ENCODE data around the gene SLC6A2. TPM values are rescaled to one million over a fixed set of nuclear protein-coding genes. Genes with fewer than 3 reads are reported as not detected.
A peak's percentile ranks its signal among the peaks of the same experiment; 100 is the strongest.

Gene SLC6A2
- polyA plus RNA-seq, 1 donor, result 1.7 TPM

GRCh38 chr16:55647798-55648197 lies 8.0 kb upstream of the SLC6A2 start:
- no peak for DNase-seq

DNA sequence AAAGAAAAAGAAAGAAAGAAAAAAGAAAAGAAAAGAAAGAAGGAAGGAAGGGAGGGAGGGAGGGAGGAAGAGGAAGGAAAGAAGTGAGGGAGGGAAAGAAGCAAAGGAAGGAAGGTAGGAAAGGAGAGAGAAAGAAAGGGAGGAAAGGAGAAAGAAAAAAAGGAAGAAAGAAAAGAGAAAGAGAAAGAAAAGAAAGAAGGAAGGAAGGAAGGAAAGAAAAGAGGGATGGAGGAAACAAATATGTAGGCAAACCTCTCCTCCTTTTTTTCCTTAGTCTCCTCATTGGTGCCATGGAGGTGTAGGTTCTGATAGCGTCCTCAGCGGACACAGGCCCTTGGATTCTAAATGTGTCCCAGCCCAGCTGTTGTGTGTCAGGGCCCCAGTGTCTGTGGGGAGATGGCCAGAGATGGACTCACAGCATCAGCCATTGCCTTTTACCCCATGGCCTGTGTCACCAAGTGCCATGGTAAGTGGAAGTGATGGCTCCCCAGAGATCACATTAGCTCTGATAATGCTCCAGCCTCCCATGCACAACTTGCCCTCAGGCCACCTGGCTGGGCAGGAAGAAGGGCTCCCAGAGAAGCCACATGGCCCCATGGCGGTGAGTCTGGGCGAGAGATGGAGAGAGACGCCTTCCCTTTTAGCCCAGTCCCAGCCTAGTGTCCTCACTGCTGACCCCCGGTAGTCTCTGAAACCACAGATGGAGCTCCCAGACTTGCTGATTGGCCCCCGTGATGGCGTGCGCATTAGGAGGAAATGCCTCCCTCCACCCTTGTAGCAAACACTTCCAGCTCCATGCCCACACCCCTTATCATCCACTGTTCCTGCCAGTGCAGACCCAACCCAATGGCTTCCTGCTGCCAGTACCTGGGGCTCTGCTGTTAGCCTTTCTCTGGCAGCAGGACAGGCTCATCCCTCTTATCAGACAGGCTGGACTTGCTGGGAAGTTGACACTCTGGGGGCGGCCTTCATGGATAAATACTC lies 3.7 kb upstream of the SLC6A2 start:
- no peak for DNase-seq

- DNase-seq, result no peak
Measured at GRCh38 chr16:55653106-55653505, 2.7 kb upstream of the SLC6A2 start.

DNA sequence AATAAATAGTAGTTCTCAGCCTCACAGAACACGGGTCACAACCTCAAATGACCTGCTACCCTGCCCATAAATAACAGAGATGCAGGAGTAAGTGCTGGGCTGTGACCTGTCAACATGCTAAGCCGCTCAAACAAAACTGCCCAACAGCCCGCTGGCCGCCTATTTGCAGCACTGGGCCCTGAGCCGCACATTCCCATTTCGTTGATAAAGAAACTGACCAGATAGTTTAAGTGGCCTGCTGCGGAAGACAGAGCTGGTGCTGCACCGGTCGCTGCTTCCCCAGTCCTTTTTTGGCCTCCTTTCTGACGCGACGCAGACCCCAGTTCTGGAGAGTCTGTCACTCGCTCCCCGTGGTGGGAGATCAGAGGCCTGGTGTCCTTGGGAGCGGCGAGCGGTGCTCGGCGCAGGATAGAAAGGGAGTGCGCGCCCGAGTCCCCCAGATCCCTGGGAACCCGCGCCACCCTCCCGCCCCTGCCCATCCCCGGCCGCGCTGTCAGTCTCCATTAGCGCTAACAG lies 349 bp upstream of the SLC6A2 start:
- DNase-seq, result no peak

DNA sequence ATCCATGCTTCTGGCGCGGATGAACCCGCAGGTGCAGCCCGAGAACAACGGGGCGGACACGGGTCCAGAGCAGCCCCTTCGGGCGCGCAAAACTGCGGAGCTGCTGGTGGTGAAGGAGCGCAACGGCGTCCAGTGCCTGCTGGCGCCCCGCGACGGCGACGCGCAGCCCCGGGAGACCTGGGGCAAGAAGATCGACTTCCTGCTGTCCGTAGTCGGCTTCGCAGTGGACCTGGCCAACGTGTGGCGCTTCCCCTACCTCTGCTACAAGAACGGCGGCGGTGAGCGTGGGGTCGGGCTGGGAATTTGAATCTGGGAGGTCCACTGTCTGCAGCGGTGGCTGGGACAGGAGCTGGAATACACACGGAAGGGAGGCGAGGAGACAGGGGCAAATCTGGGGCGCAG lies 904 bp downstream of the SLC6A2 start:
- no peak for DNase-seq

DNA sequence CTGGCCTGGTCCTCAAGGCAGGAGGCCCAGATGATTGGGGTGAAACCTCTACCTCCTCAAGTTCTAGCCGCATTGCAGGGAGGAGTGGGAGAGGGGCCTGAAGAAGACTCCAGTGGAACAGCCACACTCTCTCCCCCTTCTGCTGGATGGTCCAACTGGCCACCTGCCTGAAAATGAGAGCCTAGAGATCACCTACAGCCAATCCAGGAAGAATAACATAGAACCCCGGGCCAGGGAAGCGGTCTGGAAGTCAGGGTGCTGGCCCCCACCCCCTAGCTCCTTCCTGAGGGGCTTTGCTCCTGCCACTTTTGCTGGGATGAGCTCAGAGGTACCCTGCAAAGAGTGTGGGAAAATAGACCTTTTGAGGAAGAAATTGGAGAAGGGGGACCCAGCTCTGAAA lies 1.8 kb downstream of the SLC6A2 start:
- no peak for DNase-seq

GRCh38 chr16:55658898-55659420 lies 3.2 kb downstream of the SLC6A2 start:
- DNase-seq, result no peak

DNA sequence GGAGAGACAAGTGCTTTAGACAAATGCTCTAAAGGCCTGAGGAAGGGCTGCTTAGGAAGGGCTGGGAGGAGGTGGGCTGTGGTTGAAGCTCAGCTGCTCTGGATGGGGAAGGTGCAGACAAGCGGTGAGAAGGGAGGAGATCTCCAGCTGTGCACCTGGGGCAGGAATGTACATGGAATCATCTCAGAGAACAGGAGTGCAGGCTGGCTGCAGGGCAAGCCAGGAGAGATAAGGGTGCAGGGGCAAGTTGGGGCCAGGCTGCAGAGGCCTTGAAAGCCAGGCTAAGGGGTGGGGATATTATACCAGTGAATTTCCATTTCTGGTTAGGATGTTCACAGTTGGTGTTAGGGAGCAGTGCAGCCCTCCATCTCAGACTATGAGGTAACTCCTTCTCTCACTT lies 4.2 kb downstream of the SLC6A2 start:
- no peak for DNase-seq

- DNase-seq, result no peak
Measured at GRCh38 chr16:55660828-55661227, 5.0 kb downstream of the SLC6A2 start.

DNA sequence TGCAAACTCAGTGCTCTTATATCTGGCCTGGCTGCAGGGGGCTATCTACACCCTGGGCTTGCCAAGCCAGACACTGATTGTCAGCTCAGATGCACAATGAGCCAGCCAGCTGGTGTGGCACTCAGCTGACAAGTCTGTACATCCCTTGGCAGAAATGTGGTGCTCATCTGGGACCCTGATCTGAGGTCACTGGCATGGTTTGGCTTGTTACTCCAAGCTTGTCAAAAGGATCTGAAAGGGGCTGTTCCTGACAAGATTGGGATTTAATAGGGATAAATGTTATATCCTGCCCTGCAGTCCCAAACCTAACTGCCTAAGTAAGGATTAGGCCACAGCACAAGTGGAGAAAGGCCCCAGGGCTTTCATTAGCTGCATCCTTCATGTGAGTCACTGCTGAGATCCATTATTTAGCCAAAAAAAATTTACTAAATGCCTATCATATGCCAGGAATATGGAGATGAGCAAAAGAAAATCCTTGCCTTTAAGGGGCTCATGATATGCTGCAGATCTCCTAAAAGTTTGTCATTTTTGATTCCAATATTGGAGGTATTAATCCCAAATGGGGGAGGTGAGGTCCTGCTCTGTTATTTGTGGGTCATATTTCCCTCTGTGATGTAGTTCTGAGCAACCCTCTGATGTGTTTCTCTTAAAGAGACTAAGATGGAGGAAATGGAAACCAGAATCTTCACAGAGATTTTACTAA lies 6.3 kb downstream of the SLC6A2 start:
- DNase-seq, result peak; percentile 43

DNA sequence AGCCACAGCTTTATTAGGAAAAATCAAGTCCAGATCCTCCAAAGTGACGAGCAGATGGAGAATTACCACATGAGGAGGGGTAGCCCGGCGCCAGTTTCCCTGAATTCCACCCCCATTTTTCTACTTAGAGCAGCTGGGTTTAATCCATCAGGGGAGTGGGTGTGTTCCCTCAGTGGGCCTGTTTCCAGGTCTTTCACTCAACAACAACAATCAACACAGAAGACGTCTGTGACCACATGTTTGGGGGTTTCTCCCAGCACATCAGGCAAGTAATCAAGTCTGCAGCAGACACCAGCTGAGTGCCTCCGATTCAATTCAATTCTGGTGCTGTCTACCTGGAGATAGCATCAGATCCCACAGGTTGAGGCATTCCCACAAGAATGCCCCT lies 6.8 kb downstream of the SLC6A2 start:
- DNase-seq, result peak; percentile 87

- no peak for DNase-seq
Measured at GRCh38 chr16:55663225-55663624, 7.4 kb downstream of the SLC6A2 start.

GRCh38 chr16:55663765-55664677 lies 8.2 kb downstream of the SLC6A2 start:
- DNase-seq, result no peak

- no peak for DNase-seq
Measured at GRCh38 chr16:55664786-55665407, 9.1 kb downstream of the SLC6A2 start.

DNA sequence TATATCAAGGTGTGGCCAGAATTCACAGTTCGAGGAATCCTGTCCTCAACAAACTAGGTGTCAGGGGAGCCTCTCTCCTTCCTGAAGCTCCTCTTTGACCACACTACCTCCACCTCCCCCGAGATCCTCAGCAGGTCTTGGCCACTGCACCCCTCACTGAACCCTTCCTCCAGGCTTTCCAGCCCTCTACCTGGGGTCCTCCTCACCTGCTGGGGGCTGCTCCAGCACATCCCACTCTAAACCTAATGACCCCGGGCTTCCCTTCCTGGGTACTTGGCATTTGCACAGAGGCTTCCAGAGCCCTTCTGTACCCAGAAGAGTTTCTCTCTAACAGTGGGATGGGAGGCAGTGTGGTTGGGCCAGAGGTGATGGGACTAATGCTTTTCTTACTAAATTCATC lies 9.7 kb downstream of the SLC6A2 start:
- no peak for DNase-seq

DNA sequence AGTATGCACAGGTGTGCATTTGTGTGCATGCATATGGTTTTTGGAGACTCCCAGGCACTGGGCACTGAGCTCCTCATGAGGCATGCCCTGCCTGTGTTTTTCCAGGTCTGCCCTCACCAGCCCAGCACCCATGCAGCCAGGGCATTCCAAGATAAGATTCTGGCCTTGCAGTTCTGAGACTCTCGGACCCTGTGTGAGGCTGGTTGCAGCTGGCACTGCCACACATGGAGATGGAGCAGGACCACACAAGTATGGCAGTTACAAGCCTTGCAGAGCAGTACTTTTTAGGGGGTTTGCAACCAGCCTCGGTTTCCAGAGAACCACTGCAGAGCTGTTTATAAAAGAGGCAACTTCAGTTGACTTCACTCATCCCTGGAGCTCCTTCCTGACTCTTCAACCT lies 10.2 kb downstream of the SLC6A2 start:
- no peak for DNase-seq

DNA sequence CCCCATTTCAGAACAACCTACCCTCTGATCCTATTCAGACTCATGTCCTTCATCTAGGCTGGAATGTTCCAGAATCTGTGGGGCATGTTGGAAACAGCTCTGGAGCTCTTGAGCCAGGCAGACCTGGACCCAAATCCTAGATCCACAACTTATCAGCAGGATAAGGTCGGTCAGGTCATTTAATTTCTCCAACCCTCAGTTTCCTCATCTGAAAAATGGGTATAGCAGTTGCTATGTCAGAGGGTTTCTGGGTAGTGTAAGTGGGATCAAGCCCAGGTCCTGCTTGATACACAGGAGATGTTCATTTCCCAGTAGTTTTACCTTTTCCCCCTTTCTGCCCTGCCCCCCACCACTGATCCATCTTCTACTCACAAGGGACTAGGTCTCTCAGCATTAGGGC lies 12.0 kb downstream of the SLC6A2 start:
- DNase-seq, result no peak

- no peak for DNase-seq
Measured at GRCh38 chr16:55668340-55669281, 12.8 kb downstream of the SLC6A2 start.

GRCh38 chr16:55671206-55671973 lies 15.6 kb downstream of the SLC6A2 start:
- no peak for DNase-seq

GRCh38 chr16:55671974-55672280 lies 16.1 kb downstream of the SLC6A2 start:
- no peak for DNase-seq

All from hindlimb muscle (tissue), 1 donor.